Vagina (tissue), 2 donors: Measurements from ENCODE around the gene PPP3CB.

ENCODE experiments used
- POLR2A ChIP-seq, 2 donors: fragments of 450-650 bp; IDR thresholded peaks; one replicate each; pipeline ENCODE4 v1.6.1; 2017; ENCODE audit warnings: antibody characterized with exemption in 2 of 2, mild to moderate bottlenecking in 2 of 2, moderate library complexity in 2 of 2
- POLR2AphosphoS5 ChIP-seq, 2 donors: sonication (generic); formaldehyde crosslinking; IDR thresholded peaks; one replicate each; pipeline ENCODE4 v1.9.0; 2017; ENCODE audit warnings: antibody characterized with exemption in 2 of 2, mild to moderate bottlenecking in 2 of 2, low read depth in 1 of 2; ENCODE audit not compliant: insufficient read depth in 1 of 2
- TF ChIP-seq, protein P1 (sequence below), 3 experiments: fragments of 450-650 bp in 2 of 3; fragments of 200-600 bp in 1 of 3; sonication (generic) in 1 of 3; IDR thresholded peaks; one replicate each; pipeline ENCODE4 v1.5.1; 2017 to 2019; ENCODE audit warnings: antibody characterized with exemption in 3 of 3, mild to moderate bottlenecking in 2 of 3, moderate library complexity in 2 of 3

DNA sequence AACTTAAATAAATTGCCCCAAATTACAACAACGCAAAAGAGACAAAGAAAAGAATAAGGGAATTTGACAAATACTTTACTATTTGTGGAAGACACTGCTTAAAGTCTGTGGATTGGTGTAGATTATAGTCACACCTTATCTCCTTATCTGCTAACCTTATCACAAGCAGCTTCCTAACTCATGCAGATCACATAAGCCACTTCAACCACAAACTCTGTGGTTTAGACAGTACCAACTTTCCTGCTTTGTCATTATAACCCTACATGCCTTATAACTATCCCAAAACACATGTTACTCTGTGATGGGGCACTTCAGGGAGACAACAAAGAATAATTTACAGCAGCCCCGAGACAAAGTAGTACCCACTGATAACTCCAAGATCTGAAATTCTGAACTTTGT is 41.5 kb upstream of the PPP3CB start:
- TF ChIP-seq POLR2A (IDR thresholded peaks at IDR 0.05) (no peak), POLR2AphosphoS5 (IDR thresholded peaks at IDR 0.05; ENCODE audit: insufficient read depth in 1 of 2, low read depth in 1 of 2) (no peak)
- TF ChIP-seq, protein P1, sequence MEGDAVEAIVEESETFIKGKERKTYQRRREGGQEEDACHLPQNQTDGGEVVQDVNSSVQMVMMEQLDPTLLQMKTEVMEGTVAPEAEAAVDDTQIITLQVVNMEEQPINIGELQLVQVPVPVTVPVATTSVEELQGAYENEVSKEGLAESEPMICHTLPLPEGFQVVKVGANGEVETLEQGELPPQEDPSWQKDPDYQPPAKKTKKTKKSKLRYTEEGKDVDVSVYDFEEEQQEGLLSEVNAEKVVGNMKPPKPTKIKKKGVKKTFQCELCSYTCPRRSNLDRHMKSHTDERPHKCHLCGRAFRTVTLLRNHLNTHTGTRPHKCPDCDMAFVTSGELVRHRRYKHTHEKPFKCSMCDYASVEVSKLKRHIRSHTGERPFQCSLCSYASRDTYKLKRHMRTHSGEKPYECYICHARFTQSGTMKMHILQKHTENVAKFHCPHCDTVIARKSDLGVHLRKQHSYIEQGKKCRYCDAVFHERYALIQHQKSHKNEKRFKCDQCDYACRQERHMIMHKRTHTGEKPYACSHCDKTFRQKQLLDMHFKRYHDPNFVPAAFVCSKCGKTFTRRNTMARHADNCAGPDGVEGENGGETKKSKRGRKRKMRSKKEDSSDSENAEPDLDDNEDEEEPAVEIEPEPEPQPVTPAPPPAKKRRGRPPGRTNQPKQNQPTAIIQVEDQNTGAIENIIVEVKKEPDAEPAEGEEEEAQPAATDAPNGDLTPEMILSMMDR (IDR thresholded peaks at IDR 0.05): no peak
